HUES48 (cell line): Measurements from ENCODE around the gene C1QA.

Experiments
- H3K27ac ChIP-seq: one replicate; pipeline ENCODE4 v1.7.0; 2013; ENCODE audit warnings: low read depth, low read length, inconsistent platforms
- H3K27me3 ChIP-seq: 2 replicates; pipeline ENCODE4 v1.6.1; 2013; ENCODE audit warnings: mild to moderate bottlenecking, low read length; ENCODE audit not compliant: control insufficient read depth, insufficient read depth
- H3K36me3 ChIP-seq: 2 replicates; pipeline ENCODE4 v1.6.1; 2013; ENCODE audit warnings: low read length; ENCODE audit not compliant: control insufficient read depth, insufficient read depth
- H3K4me1 ChIP-seq: 2 replicates; pipeline ENCODE4 v1.6.1; 2013; ENCODE audit warnings: mild to moderate bottlenecking, low read length; ENCODE audit not compliant: control insufficient read depth, insufficient read depth
- H3K4me3 ChIP-seq: 2 replicates; pipeline ENCODE4 v1.5.1; 2013; ENCODE audit warnings: mild to moderate bottlenecking, low read depth, low read length
- H3K9ac ChIP-seq: 2 replicates; pipeline ENCODE4 v1.6.1; 2013; ENCODE audit warnings: mild to moderate bottlenecking, low read depth, low read length, moderate library complexity
- H3K9me3 ChIP-seq: 2 replicates; pipeline ENCODE4 v1.6.1; 2013; ENCODE audit warnings: low read length; ENCODE audit not compliant: control insufficient read depth, insufficient read depth

Gene C1QA

GRCh38 chr1:22598736-22599135 lies 37.7 kb upstream of the C1QA start:
- no peak overlapping the region for H3K9ac ChIP-seq
- H3K4me3 ChIP-seq, result no peak overlapping the region
- H3K27me3 ChIP-seq, result no peaks in the 10 kb centered on the region

GRCh38 chr1:22600071-22600816 lies 36.2 kb upstream of the C1QA start:
- no peak overlapping the region for H3K27ac ChIP-seq
- H3K9ac ChIP-seq, result no peak overlapping the region
- H3K4me3 ChIP-seq, result no peak overlapping the region
- H3K27me3 ChIP-seq, result no peaks in the 10 kb centered on the region
- H3K36me3 ChIP-seq, result no peaks in the 10 kb centered on the region
- no peaks in the 10 kb centered on the region for H3K9me3 ChIP-seq
- H3K4me1 ChIP-seq, result 0 out of 2 replicates have a peak, but pooled peaks cover 3% of the 10 kb centered on the region

More at GRCh38 chr1:22598736-22599135, 37.7 kb upstream of the C1QA start:
- Histone ChIP-seq H3K4me1 (no peaks in the 10 kb centered on the region), H3K27ac (no peak overlapping the region), H3K36me3 (no peaks in the 10 kb centered on the region), H3K9me3 (no peaks in the 10 kb centered on the region)

GRCh38 chr1:22600817-22601605 lies 35.4 kb upstream of the C1QA start:
- 0 out of 2 replicates have a peak, but pooled peaks cover 3% of the 10 kb centered on the region for H3K4me1 ChIP-seq
- no peak overlapping the region for H3K4me3 ChIP-seq
- H3K9me3 ChIP-seq, result no peaks in the 10 kb centered on the region
- H3K9ac ChIP-seq, result no peak overlapping the region
- no peaks in the 10 kb centered on the region for H3K27me3 ChIP-seq
- no peaks in the 10 kb centered on the region for H3K36me3 ChIP-seq
- H3K27ac ChIP-seq, result no peak overlapping the region

GRCh38 chr1:22601610-22602009 lies 34.8 kb upstream of the C1QA start:
- H3K9ac ChIP-seq, result no peak overlapping the region
- H3K9me3 ChIP-seq, result no peaks in the 10 kb centered on the region
- no peaks in the 10 kb centered on the region for H3K27me3 ChIP-seq
- no peaks in the 10 kb centered on the region for H3K36me3 ChIP-seq
- peaks cover 3% of the 10 kb centered on the region; the same call in 1 of the 2 replicates for H3K4me1 ChIP-seq
- H3K27ac ChIP-seq, result no peak overlapping the region
- H3K4me3 ChIP-seq, result no peak overlapping the region

- Histone ChIP-seq H3K27ac (no peak overlapping the region), H3K4me3 (no peak overlapping the region), H3K9me3 (no peaks in the 10 kb centered on the region), H3K36me3 (no peaks in the 10 kb centered on the region), H3K4me1 (peaks cover 3% of the 10 kb centered on the region; the same call in 1 of the 2 replicates), H3K27me3 (0 out of 2 replicates have a peak, but pooled peaks cover under 1% of the 10 kb centered on the region), H3K9ac (no peak overlapping the region)
These were observed 34.2 kb upstream of the C1QA start for GRCh38 chr1:22602060-22602740.

GRCh38 chr1:22606161-22606560 lies 30.3 kb upstream of the C1QA start:
- no peak overlapping the region for H3K4me3 ChIP-seq
- no peaks in the 10 kb centered on the region for H3K36me3 ChIP-seq
- 0 out of 2 replicates have a peak, but pooled peaks cover 2% of the 10 kb centered on the region for H3K27me3 ChIP-seq
- no peak overlapping the region for H3K27ac ChIP-seq
- H3K9me3 ChIP-seq, result no peaks in the 10 kb centered on the region
- H3K4me1 ChIP-seq, result peaks cover 12% of the 10 kb centered on the region; the same call in 1 of the 2 replicates
- no peak overlapping the region for H3K9ac ChIP-seq

GRCh38 chr1:22607154-22607553 lies 29.3 kb upstream of the C1QA start:
- Histone ChIP-seq H3K9me3 (no peaks in the 10 kb centered on the region), H3K36me3 (no peaks in the 10 kb centered on the region), H3K9ac (no peak overlapping the region), H3K4me1 (peaks cover 12% of the 10 kb centered on the region; the same call in 1 of the 2 replicates), H3K27me3 (0 out of 2 replicates have a peak, but pooled peaks cover 2% of the 10 kb centered on the region), H3K27ac (no peak overlapping the region), H3K4me3 (no peak overlapping the region)

- 0 out of 2 replicates have a peak, but pooled peaks cover 2% of the 10 kb centered on the region for H3K27me3 ChIP-seq
- H3K9me3 ChIP-seq, result no peaks in the 10 kb centered on the region
- H3K36me3 ChIP-seq, result no peaks in the 10 kb centered on the region
- no peak overlapping the region for H3K4me3 ChIP-seq
- no peak overlapping the region for H3K27ac ChIP-seq
- H3K9ac ChIP-seq, result no peak overlapping the region
- H3K4me1 ChIP-seq, result peaks cover 12% of the 10 kb centered on the region; the same call in 1 of the 2 replicates
These were observed 28.1 kb upstream of the C1QA start for GRCh38 chr1:22608361-22608760.

GRCh38 chr1:22609291-22609690 lies 27.1 kb upstream of the C1QA start:
- Histone ChIP-seq H3K27me3 (0 out of 2 replicates have a peak, but pooled peaks cover 2% of the 10 kb centered on the region), H3K27ac (no peak overlapping the region), H3K4me3 (no peak overlapping the region), H3K4me1 (peaks cover 10% of the 10 kb centered on the region; the same call in 1 of the 2 replicates), H3K36me3 (no peaks in the 10 kb centered on the region), H3K9ac (no peak overlapping the region), H3K9me3 (no peaks in the 10 kb centered on the region)

GRCh38 chr1:22611530-22611947 lies 24.9 kb upstream of the C1QA start:
- Histone ChIP-seq H3K4me3 (no peak overlapping the region), H3K27me3 (0 out of 2 replicates have a peak, but pooled peaks cover 2% of the 10 kb centered on the region), H3K4me1 (peaks cover 10% of the 10 kb centered on the region; the same call in 1 of the 2 replicates), H3K27ac (no peak overlapping the region), H3K9ac (no peak overlapping the region), H3K36me3 (no peaks in the 10 kb centered on the region), H3K9me3 (no peaks in the 10 kb centered on the region)
